A549 (cell line): ENCODE measurements around the gene NELFA. TPM values are rescaled to one million over a fixed set of nuclear protein-coding genes. Genes with fewer than 3 reads are reported as not detected.

Source experiments
- ATAC-seq, 2 experiments: fragments of 200-7000 bp in 1 of 2; fragments of >200 bp in 1 of 2; cut with Nextera tagmentation in 1 of 2; cut with Tn5 transposase in 1 of 2; 3 replicates each; pipeline versions ENCODE4 v1.8.0 to v1.9.1; 2018 to 2020; ENCODE audit warnings: mild to moderate bottlenecking in 1 of 2, moderate library complexity in 1 of 2
- CTCF ChIA-PET: fragments of 300-600 bp; sonication (Branson Sonifier 250); formaldehyde crosslinking; extraction: SDS; loops from one replicate; lab custom pipeline; 2021; ENCODE audit warnings: antibody characterized with exemption, inconsistent platforms; lab: Yijun Ruan, JAX
- POLR2A ChIA-PET: fragments of 350-600 bp; formaldehyde crosslinking; extraction: SDS; loops from one replicate; lab custom pipeline; 2021; ENCODE audit warnings: antibody characterized with exemption, inconsistent platforms; lab: Yijun Ruan, JAX
- DNase-seq, 2 experiments: peaks; one replicate each; pipeline versions ENCODE4 v3.0.0 to v3.0.0-alpha.2; 2011 to 2016; ENCODE audit warnings: low read depth in 1 of 2, low spot score in 1 of 2
- FAIRE-seq: peaks from 2 replicates; lab custom pipeline; 2011; peaks lifted over from hg19 to GRCh38; lab: Jason Lieb, UNC
- H3K27ac ChIP-seq, 2 experiments: fragments of >200 bp; sonication (Bioruptor Twin); formaldehyde crosslinking; 3 replicates each; pipeline ENCODE4 v1.5.1; 2016 to 2017
- H3K4me1 ChIP-seq: fragments of >200 bp; sonication (Bioruptor Twin); formaldehyde crosslinking; 3 replicates; pipeline ENCODE4 v1.6.1; 2016
- H3K4me2 ChIP-seq: fragments of >200 bp; sonication (Bioruptor Twin); formaldehyde crosslinking; 3 replicates; pipeline ENCODE4 v1.6.1; 2016
- H3K4me3 ChIP-seq: fragments of >200 bp; sonication (Bioruptor Twin); formaldehyde crosslinking; 3 replicates; pipeline ENCODE4 v1.5.1; 2016
- H3K9me3 ChIP-seq: fragments of >200 bp; sonication (Bioruptor Twin); formaldehyde crosslinking; 3 replicates; pipeline ENCODE4 v1.6.1; 2016
- ELK1 ChIP-seq: fragments of 150-350 bp; IDR thresholded peaks from 2 replicates; pipeline ENCODE4 v1.6.1; 2014; ENCODE audit warnings: low read depth, mild to moderate bottlenecking, low read length
- FOSL2 ChIP-seq, 2 experiments: fragments of 450-650 bp in 1 of 2; fragments of >200 bp in 1 of 2; sonication (Bioruptor Twin) in 1 of 2; formaldehyde crosslinking; IDR thresholded peaks; 2 replicates each; pipeline versions ENCODE4 v1.5.0 to v1.6.1; 2016 to 2020; ENCODE audit warnings: mild to moderate bottlenecking in 1 of 2, moderate library complexity in 1 of 2
- HDAC2 ChIP-seq: fragments of 200-600 bp; sonication (generic); IDR thresholded peaks from 2 replicates; pipeline ENCODE4 v1.6.1; 2016
- POLR2AphosphoS2 ChIP-seq: conservative IDR thresholded peaks from 2 replicates; pipeline ENCODE4 v1.6.1; 2012; ENCODE audit warnings: low read length, improper control_type of control experiment, inconsistent platforms
- RAD21 ChIP-seq, 2 experiments: fragments of >200 bp in 1 of 2; sonication (Bioruptor Twin) in 1 of 2; formaldehyde crosslinking in 1 of 2; IDR thresholded peaks in 1 of 2; conservative IDR thresholded peaks in 1 of 2; 2 replicates in 1 of 2; 3 replicates in 1 of 2; pipeline ENCODE4 v1.6.1; 2012 to 2018; ENCODE audit warnings: inconsistent platforms in 1 of 2
- SMC3 ChIP-seq: fragments of >200 bp; sonication (Bioruptor Twin); formaldehyde crosslinking; IDR thresholded peaks from 3 replicates; pipeline ENCODE4 v1.6.1; 2018; ENCODE audit warnings: inconsistent platforms
- USF2 ChIP-seq: fragments of 450-650 bp; IDR thresholded peaks from 2 replicates; pipeline ENCODE4 v1.6.1; 2014; ENCODE audit warnings: antibody characterized with exemption
- ZC3H11A ChIP-seq: fragments of 450-650 bp; IDR thresholded peaks from 2 replicates; pipeline ENCODE4 v1.6.1; 2014; ENCODE audit warnings: antibody characterized with exemption, mild to moderate bottlenecking
- WGBS: methylation state at CpG from one replicate; pipeline ENCODE4 v1.1.6; 2017; ENCODE audit errors: missing lambda C conversion rate; 5-methylcytosine and 5-hydroxymethylcytosine counted together
- polyA plus RNA-seq, 4 experiments: library from polyadenylated mRNA; depleted of rRNA in 3 of 4; stranded (reverse); fragments of >200 nt; fragmentation: RNase III in 1 of 4; extraction: RNeasy Plus Mini Kit Qiagen cat#74134 plus additional on column Dnase treatment in 1 of 4; gene quantifications; 2 replicates in 3 of 4; 3 replicates in 1 of 4; pipeline ENCODE4 v1.2.3, GENCODE V29; 2011 to 2017

The NELFA gene
- polyA plus RNA-seq, 2 of the 4 experiments (the other 2 are of a cell fraction): 11.1 to 18.3 TPM

GRCh38 chr4:1969928-1970723 lies 38.6 kb downstream of the NELFA start:
- 92% methylated on average over 16 of the region's 17 CpGs for WGBS
- no peaks in the 10 kb centered on the region for H3K9me3 ChIP-seq
- DNase-seq (no peak), FAIRE-seq (no peak), ATAC-seq (no peak)
- H3K4me2 ChIP-seq: no peak overlapping the region
- H3K4me3 ChIP-seq: no peak overlapping the region
- no peaks in the 10 kb centered on the region for H3K4me1 ChIP-seq
- POLR2A ChIA-PET: no interaction called here
- no peak for TF ChIP-seq USF2
- no peak overlapping the region for H3K27ac ChIP-seq
- CTCF ChIA-PET: interaction anchor here (0.8 kb wide), 1 partner anchor 14 kb away, joined by 3 read pairs; no protein-coding TSS in a partner anchor

- CTCF ChIA-PET: interaction anchor here (0.6 kb wide), 1 partner anchor 74 kb away, joined by 3 read pairs; no protein-coding TSS in a partner anchor
- FAIRE-seq (no peak), ATAC-seq (no peak), DNase-seq (no peak)
- POLR2A ChIA-PET: no interaction called here
- Histone ChIP-seq H3K27ac (no peak overlapping the region), H3K9me3 (no peaks in the 10 kb centered on the region), H3K4me2 (no peak overlapping the region), H3K4me3 (no peak overlapping the region), H3K4me1 (no peaks in the 10 kb centered on the region)
- no peak for TF ChIP-seq POLR2AphosphoS2
- TF ChIP-seq USF2: no peak
- TF ChIP-seq HDAC2: no peak
- TF ChIP-seq ELK1: no peak
- WGBS: 93% methylated on average over 7 of the region's 7 CpGs
Observed at GRCh38 chr4:1968686-1969295, 40.0 kb downstream of the NELFA start.

- no peak for ATAC-seq
- WGBS: 90% methylated on average over 5 of the region's 5 CpGs
- TF ChIP-seq FOSL2 (IDR thresholded peaks at IDR 0.05): no peak
- no peak for TF ChIP-seq FOSL2 (CRISPR knock-in tag; IDR thresholded peaks at IDR 0.05)
- H3K27ac ChIP-seq: no peak overlapping the region
- ChIA-PET POLR2A (no interaction called here), CTCF (no interaction called here)
- H3K4me3 ChIP-seq: no peak overlapping the region
- DNase-seq: no peak
- H3K9me3 ChIP-seq: no peaks in the 10 kb centered on the region
- FAIRE-seq: no peak
- H3K4me2 ChIP-seq: no peak overlapping the region
- no peaks in the 10 kb centered on the region for H3K4me1 ChIP-seq
Observed at GRCh38 chr4:1967512-1968149, 41.1 kb downstream of the NELFA start.

GRCh38 chr4:1964971-1965370 lies 43.8 kb downstream of the NELFA start:
- no peaks in the 10 kb centered on the region for H3K4me1 ChIP-seq
- ATAC-seq (no peak), FAIRE-seq (no peak), DNase-seq (no peak)
- no peak overlapping the region for H3K4me3 ChIP-seq
- 100% methylated on average over 1 of the region's 1 CpG for WGBS
- H3K9me3 ChIP-seq: no peaks in the 10 kb centered on the region
- no peak for TF ChIP-seq ZC3H11A
- ChIA-PET CTCF (no interaction called here), POLR2A (no interaction called here)
- H3K27ac ChIP-seq: no peak overlapping the region
- no peak overlapping the region for H3K4me2 ChIP-seq

- ChIA-PET POLR2A (no interaction called here), CTCF (no interaction called here)
- DNase-seq (no peak), FAIRE-seq (no peak), ATAC-seq (no peak)
- Histone ChIP-seq H3K27ac (no peak overlapping the region), H3K4me1 (no peaks in the 10 kb centered on the region), H3K9me3 (no peaks in the 10 kb centered on the region), H3K4me2 (no peak overlapping the region), H3K4me3 (no peak overlapping the region)
- WGBS: 74% methylated on average over 6 of the region's 6 CpGs
- TF ChIP-seq RAD21 (conservative IDR thresholded peaks at IDR 0.05 in 1 of 2, IDR thresholded peaks at IDR 0.05 in 1 of 2) (no peak), SMC3 (no peak)
Observed at GRCh38 chr4:1964443-1964842, 44.3 kb downstream of the NELFA start.
